K562 (cell line): ENCODE results near the gene DTNA. TPM values are rescaled to one million over a fixed set of nuclear protein-coding genes. Genes with fewer than 3 reads are reported as not detected.

Experiments used
- BMI1 ChIP-seq: fragments of 150-350 bp; IDR thresholded peaks from 2 replicates; pipeline ENCODE4 v1.6.1; 2014; ENCODE audit warnings: low read length
- CXXC5 ChIP-seq: fragments of 250-450 bp; sonication (Bioruptor Pico); IDR thresholded peaks from 2 replicates; pipeline ENCODE4 v1.8.0; 2022; ENCODE audit warnings: inconsistent platforms, mild to moderate bottlenecking, moderate library complexity
- HNRNPLL ChIP-seq: fragments of 200-400 bp; formaldehyde crosslinking; IDR thresholded peaks from 2 replicates; pipeline ENCODE4 v1.6.1; 2017; ENCODE audit warnings: low read length, low read depth, mild to moderate bottlenecking; ENCODE audit not compliant: poor library complexity, severe bottlenecking
- KLF10 ChIP-seq: fragments of 250-450 bp; sonication (Bioruptor Pico); IDR thresholded peaks from 2 replicates; pipeline ENCODE4 v1.6.1; 2021; ENCODE audit warnings: matching md5 sums
- MEIS2 ChIP-seq: fragments of 450-650 bp; IDR thresholded peaks from 2 replicates; pipeline ENCODE4 v1.6.1; 2014; ENCODE audit warnings: mild to moderate bottlenecking; ENCODE audit not compliant: partially characterized antibody
- SRF ChIP-seq, 2 experiments: fragments of 250-450, 450-650 bp in 1 of 2; sonication (Bioruptor Pico) in 1 of 2; sonication (generic) in 1 of 2; formaldehyde crosslinking; IDR thresholded peaks; 2 replicates each; pipeline versions ENCODE4 v1.5.0 to v1.5.1; 2020 to 2022; ENCODE audit warnings: mild to moderate bottlenecking in 1 of 2, missing genetic modification reagents in 1 of 2
- ZBED1 ChIP-seq: IDR thresholded peaks from 2 replicates; pipeline ENCODE4 v1.6.1; 2014
- polyA plus RNA-seq, 8 experiments: library from polyadenylated mRNA; depleted of rRNA in 4 of 8; stranded (reverse) in 5 of 8; unstranded in 3 of 8; fragments of >200 nt; fragmentation: Nextera tagmentation in 2 of 8; fragmentation: Illumina TruSeq in 1 of 8; extraction: Ambion mirVana in 2 of 8; extraction: Trizol in 1 of 8; gene quantifications; 2 replicates each; pipeline versions ENCODE4 v1.2.1 to v1.2.3, GENCODE V29; 2011 to 2014; ENCODE audit warnings: inconsistent platforms in 1 of 8, missing spikeins in 1 of 8
- total RNA-seq, 7 experiments: library from RNA; depleted of rRNA in 6 of 7; stranded (reverse); fragments of >200 nt in 6 of 7; fragmentation: Illumina TruSeq in 2 of 7; extraction: Trizol in 2 of 7; gene quantifications; 2 replicates each; pipeline versions ENCODE4 v1.2.1 to v1.2.3, GENCODE V29; 2011 to 2021; ENCODE audit warnings: low replicate concordance in 1 of 7
- TF ChIP-seq, protein P1 (sequence below), 2 experiments: fragments of 450-650 bp; IDR thresholded peaks; 2 replicates each; pipeline ENCODE4 v1.6.1; 2016; ENCODE audit warnings: mild to moderate bottlenecking in 2 of 2, borderline replicate concordance in 1 of 2, low read depth in 1 of 2, moderate library complexity in 1 of 2
- TF ChIP-seq, protein P2 (sequence below): fragments of 450-650 bp; formaldehyde crosslinking; IDR thresholded peaks from 2 replicates; pipeline ENCODE4 v1.4.0; 2020; ENCODE audit warnings: mild to moderate bottlenecking, moderate library complexity
- TF ChIP-seq, protein P3 (sequence below), 2 experiments: fragments of 250-450 bp in 1 of 2; fragments of 450-650 bp in 1 of 2; sonication (Bioruptor Pico) in 1 of 2; IDR thresholded peaks; 2 replicates each; pipeline versions ENCODE4 v1.6.1 to v1.8.0; 2016 to 2021; ENCODE audit warnings: mild to moderate bottlenecking in 2 of 2, moderate library complexity in 2 of 2, missing compliant biosample characterization in 1 of 2, missing genetic modification characterization in 1 of 2

DTNA gene
- total and polyA plus RNA-seq, 9 of the 15 experiments (the other 6 are each of a cell fraction or from before 2014, with no cell fraction given), result 0.07 to 2.4 (median 0.22) TPM; not detected in 2

DNA sequence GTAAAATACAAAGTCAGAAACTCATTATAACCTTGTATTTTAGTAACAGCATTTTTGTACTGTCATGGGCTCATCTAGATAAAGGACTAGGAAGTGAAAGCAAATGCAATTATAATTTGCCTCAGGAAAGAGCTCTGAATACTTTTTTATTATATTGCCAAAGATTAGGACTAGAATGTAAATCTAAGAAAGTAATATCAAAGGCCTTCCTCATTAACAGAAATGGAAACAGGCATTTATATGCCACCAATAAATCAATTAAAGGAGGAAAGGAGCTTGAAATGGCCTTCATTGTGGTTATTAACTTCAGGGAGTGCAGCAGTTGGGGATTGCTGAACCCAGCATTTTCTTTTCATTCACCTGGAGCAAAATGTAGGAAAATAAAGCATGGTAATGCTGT, 39.6 kb downstream of the DTNA start (continued):
- TF ChIP-seq, protein P1, sequence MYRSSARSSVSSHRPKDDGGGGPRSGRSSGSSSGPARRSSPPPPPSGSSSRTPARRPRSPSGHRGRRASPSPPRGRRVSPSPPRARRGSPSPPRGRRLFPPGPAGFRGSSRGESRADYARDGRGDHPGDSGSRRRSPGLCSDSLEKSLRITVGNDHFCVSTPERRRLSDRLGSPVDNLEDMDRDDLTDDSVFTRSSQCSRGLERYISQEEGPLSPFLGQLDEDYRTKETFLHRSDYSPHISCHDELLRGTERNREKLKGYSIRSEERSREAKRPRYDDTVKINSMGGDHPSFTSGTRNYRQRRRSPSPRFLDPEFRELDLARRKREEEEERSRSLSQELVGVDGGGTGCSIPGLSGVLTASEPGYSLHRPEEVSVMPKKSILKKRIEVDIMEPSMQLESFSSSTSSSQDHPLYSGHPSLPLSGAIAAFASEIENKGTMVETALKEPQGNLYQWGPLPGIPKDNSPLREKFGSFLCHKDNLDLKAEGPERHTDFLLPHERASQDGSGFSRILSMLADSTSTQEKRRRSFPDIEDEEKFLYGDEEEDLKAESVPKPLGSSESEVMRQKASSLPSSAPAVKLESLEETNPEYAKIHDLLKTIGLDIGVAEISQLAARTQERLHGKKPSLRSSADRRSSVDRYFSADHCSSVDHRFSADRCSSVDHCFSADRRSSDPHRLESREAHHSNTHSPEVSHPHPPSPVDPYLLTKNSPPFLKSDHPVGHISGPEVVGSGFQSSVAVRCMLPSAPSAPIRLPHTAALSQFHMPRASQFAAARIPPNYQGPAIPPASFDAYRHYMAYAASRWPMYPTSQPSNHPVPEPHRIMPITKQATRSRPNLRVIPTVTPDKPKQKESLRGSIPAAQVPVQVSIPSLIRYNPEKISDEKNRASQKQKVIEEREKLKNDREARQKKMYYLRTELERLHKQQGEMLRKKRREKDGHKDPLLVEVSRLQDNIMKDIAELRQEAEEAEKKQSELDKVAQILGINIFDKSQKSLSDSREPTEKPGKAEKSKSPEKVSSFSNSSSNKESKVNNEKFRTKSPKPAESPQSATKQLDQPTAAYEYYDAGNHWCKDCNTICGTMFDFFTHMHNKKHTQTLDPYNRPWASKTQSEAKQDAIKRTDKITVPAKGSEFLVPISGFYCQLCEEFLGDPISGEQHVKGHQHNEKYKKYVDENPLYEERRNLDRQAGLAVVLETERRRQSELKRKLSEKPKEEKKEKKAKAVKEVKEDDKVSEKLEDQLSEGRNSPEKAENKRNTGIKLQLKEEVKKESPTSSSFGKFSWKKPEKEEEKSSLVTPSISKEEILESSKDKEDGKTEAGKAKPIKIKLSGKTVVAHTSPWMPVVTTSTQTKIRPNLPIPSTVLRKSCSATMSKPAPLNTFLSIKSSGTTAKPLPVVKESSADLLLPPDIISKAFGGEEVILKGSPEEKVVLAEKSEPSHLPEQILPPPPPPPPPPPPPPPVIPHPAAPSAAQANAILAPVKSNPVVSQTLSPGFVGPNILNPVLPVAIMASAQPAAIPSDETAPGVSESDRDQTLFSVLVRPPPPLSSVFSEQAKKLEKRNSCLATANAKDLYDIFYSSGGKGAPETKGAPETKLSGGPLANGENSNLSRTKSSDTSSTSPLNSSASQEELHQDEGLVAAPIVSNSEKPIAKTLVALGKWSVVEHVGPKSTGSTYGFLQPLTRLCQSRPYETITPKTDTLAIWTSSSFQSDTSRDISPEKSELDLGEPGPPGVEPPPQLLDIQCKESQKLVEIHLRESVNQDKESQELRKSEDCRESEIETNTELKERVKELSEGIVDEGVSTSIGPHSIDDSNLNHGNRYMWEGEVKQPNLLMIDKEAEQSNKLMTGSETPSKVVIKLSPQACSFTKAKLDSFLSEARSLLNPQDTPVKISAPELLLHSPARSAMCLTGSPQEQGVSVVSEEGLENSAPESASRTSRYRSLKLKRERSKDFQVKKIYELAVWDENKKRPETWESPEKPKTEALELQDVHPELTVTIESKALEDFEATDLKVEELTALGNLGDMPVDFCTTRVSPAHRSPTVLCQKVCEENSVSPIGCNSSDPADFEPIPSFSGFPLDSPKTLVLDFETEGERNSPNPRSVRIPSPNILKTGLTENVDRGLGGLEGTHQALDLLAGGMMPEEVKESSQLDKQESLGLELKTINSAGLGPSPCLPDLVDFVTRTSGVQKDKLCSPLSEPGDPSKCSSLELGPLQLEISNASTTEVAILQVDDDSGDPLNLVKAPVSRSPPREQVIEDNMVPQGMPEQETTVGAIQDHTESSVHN (IDR thresholded peaks at IDR 0.05; ENCODE audit: borderline replicate concordance in 1 of 2, low read depth in 1 of 2), result no peak
- TF ChIP-seq SRF (CRISPR knock-in tag; IDR thresholded peaks at IDR 0.05), result no peak
- TF ChIP-seq, protein P2, sequence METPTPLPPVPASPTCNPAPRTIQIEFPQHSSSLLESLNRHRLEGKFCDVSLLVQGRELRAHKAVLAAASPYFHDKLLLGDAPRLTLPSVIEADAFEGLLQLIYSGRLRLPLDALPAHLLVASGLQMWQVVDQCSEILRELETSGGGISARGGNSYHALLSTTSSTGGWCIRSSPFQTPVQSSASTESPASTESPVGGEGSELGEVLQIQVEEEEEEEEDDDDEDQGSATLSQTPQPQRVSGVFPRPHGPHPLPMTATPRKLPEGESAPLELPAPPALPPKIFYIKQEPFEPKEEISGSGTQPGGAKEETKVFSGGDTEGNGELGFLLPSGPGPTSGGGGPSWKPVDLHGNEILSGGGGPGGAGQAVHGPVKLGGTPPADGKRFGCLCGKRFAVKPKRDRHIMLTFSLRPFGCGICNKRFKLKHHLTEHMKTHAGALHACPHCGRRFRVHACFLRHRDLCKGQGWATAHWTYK (CRISPR knock-in tag), result no peak
- TF ChIP-seq MEIS2, result no peak
- no peak for TF ChIP-seq BMI1
- no peak for TF ChIP-seq ZBED1
- TF ChIP-seq KLF10 (CRISPR knock-in tag), result no peak
- TF ChIP-seq HNRNPLL, result no peak
- no peak for TF ChIP-seq CXXC5
- TF ChIP-seq, protein P3, sequence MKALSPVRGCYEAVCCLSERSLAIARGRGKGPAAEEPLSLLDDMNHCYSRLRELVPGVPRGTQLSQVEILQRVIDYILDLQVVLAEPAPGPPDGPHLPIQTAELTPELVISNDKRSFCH (CRISPR knock-in tag; IDR thresholded peaks at IDR 0.05), result no peak
- TF ChIP-seq, protein P3 (tag; IDR thresholded peaks at IDR 0.05), result no peak
- TF ChIP-seq, all 486 proteins: peak for 0
